NCI-H510A treated with DMSO at 0.1 percent for 48 hours (cell line): ENCODE results near the gene HNRNPH2.

ENCODE experiments used
- DNase-seq: peaks from one replicate; lab custom pipeline; 2025; lab: John Stamatoyannopoulos, UW

Gene HNRNPH2

GRCh38 chrX:101407748-101408531 lies at the start of gene HNRNPH2, which contains the start of gene GLA:
Gene HNRNPH2, plus strand, starts transcription at chrX:101408222. Its CDS starts 3,767 bp downstream, at chrX:101411989.
Gene GLA, minus strand, starts transcription at chrX:101407925. Its CDS starts 22 bp downstream, at chrX:101407903.
- DNase-seq, result peak; percentile 96

GRCh38 chrX:101359966-101360365 lies 48.1 kb upstream of the HNRNPH2 start:
- DNase-seq, result no peak

- DNase-seq, result no peak
These were observed 47.6 kb upstream of the HNRNPH2 start for GRCh38 chrX:101360390-101360789.

- no peak for DNase-seq
These were observed 45.9 kb upstream of the HNRNPH2 start for GRCh38 chrX:101362116-101362515.

GRCh38 chrX:101362757-101363156 lies 45.3 kb upstream of the HNRNPH2 start:
- DNase-seq, result no peak

GRCh38 chrX:101365301-101365795 lies 42.7 kb upstream of the HNRNPH2 start:
- DNase-seq, result no peak

GRCh38 chrX:101368800-101369199 lies 39.2 kb upstream of the HNRNPH2 start:
- DNase-seq, result no peak

GRCh38 chrX:101369687-101370086 lies 38.3 kb upstream of the HNRNPH2 start:
- DNase-seq, result no peak

GRCh38 chrX:101370888-101371504 lies 37.0 kb upstream of the HNRNPH2 start:
- no peak for DNase-seq

- no peak for DNase-seq
These were observed 30.5 kb upstream of the HNRNPH2 start for GRCh38 chrX:101377547-101377946.

- no peak for DNase-seq
These were observed 24.3 kb upstream of the HNRNPH2 start for GRCh38 chrX:101383679-101384205.

GRCh38 chrX:101385026-101385684 lies 22.9 kb upstream of the HNRNPH2 start:
- no peak for DNase-seq

GRCh38 chrX:101385795-101386541 lies 22.1 kb upstream of the HNRNPH2 start, which contains the start of gene BTK:
Gene BTK, minus strand, starts transcription at chrX:101386191. Its CDS starts 10,907 bp downstream, at chrX:101375284.
- DNase-seq, result no peak

- DNase-seq, result no peak
These were observed 21.5 kb upstream of the HNRNPH2 start for GRCh38 chrX:101386542-101386885.

- no peak for DNase-seq
These were observed 19.4 kb upstream of the HNRNPH2 start for GRCh38 chrX:101388604-101389003.

- DNase-seq, result peak; percentile 87
These were observed 17.1 kb upstream of the HNRNPH2 start, which contains the start of gene RPL36A for GRCh38 chrX:101390664-101391525. Gene RPL36A, plus strand, starts transcription at chrX:101391011. Its CDS starts 33 bp downstream, at chrX:101391044.

- DNase-seq, result no peak
These were observed 16.2 kb upstream of the HNRNPH2 start for GRCh38 chrX:101391831-101392230.

- DNase-seq, result no peak
These were observed 14.3 kb upstream of the HNRNPH2 start for GRCh38 chrX:101393530-101394305.

GRCh38 chrX:101394372-101394771 lies 13.7 kb upstream of the HNRNPH2 start:
- no peak for DNase-seq

GRCh38 chrX:101395789-101396188 lies 12.2 kb upstream of the HNRNPH2 start:
- DNase-seq, result no peak
